ENCODE measurements around the gene SLC7A5. TPM values are rescaled to one million over a fixed set of nuclear protein-coding genes. Genes with fewer than 3 reads are reported as not detected.

Gene SLC7A5
- total RNA-seq, 2 experiments from 2014 or later = 140 to 283 TPM

DNA sequence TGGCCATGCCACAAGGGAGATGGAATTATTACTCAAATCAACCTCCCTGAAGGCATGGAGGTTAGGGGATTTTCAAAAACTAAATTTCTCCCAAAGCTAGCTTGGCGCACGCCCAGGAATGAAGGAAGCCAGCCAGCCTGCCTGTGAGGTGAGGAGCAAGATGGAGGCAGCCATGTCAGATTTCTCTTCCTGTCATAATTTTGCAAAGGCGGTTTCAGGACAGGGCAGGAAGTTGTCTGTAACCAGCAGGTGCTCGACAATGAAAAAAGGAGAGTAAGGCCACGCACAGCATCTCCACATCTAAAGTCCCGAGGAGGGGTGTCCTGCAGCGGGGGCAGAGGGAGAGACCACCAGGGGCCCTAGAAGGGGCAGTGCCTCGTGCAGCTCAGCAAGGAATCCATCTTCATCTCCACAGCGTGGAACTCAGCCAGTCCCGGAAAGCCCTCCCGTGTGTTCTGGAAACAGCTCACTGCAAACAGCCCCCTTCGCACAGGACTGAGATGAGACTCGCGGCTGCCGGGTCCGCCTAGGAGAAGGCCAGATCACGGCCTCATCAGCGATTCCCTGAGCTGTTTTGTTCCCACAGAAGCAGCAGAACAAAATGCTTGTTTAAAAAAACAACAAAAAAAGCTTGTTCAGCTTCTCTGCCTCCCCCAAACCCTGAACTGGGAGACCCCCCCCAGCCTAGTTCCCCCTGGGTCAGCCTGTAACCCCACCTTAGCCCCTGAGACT is 47.8 kb downstream of the SLC7A5 start:
- Histone ChIP-seq H3K27ac (ENCODE audit: low read depth, low read length, poor library complexity, severe bottlenecking) (peak overlapping the region; percentile 39), H3K9me2 (ENCODE audit: insufficient read depth, low read length) (no peaks in the 10 kb centered on the region), H3K9me3 (ENCODE audit: low read length) (peaks cover 19% of the 10 kb centered on the region), H3K79me2 (ENCODE audit: insufficient read depth, low read depth, low read length) (no peaks in the 10 kb centered on the region), H3K4me1 (ENCODE audit: insufficient read depth, low read length, poor library complexity, severe bottlenecking) (peaks cover 28% of the 10 kb centered on the region), H3K4me3 (ENCODE audit: low read depth, low read length, poor library complexity, severe bottlenecking) (no peak overlapping the region), H2AFZ (ENCODE audit: low read length) (peak overlapping the region; percentile 87), H3K4me2 (ENCODE audit: low read length) (peak overlapping the region; percentile 28), H4K20me1 (ENCODE audit: insufficient read depth, low read length) (no peaks in the 10 kb centered on the region), H3K36me3 (ENCODE audit: insufficient read depth, low read length) (no peaks in the 10 kb centered on the region)
- CTCF ChIA-PET (ENCODE audit: unreplicated experiment) = no interaction called here
- intact Hi-C loops (cut with micrococcal nuclease; ENCODE audit: unreplicated experiment) = no loop called here
- TF ChIP-seq, protein P1, sequence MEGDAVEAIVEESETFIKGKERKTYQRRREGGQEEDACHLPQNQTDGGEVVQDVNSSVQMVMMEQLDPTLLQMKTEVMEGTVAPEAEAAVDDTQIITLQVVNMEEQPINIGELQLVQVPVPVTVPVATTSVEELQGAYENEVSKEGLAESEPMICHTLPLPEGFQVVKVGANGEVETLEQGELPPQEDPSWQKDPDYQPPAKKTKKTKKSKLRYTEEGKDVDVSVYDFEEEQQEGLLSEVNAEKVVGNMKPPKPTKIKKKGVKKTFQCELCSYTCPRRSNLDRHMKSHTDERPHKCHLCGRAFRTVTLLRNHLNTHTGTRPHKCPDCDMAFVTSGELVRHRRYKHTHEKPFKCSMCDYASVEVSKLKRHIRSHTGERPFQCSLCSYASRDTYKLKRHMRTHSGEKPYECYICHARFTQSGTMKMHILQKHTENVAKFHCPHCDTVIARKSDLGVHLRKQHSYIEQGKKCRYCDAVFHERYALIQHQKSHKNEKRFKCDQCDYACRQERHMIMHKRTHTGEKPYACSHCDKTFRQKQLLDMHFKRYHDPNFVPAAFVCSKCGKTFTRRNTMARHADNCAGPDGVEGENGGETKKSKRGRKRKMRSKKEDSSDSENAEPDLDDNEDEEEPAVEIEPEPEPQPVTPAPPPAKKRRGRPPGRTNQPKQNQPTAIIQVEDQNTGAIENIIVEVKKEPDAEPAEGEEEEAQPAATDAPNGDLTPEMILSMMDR (conservative IDR thresholded peaks at IDR 0.05; ENCODE audit: low read length) = no peak
- TF ChIP-seq EZH2phosphoT487 (IDR thresholded peaks at IDR 0.05; ENCODE audit: borderline replicate concordance, low read depth, low read length) = no peak
- peak; percentile 67 for DNase-seq (ENCODE audit: low spot score)
- POLR2A ChIA-PET = interaction anchor here (0.8 kb wide), 1 partner anchor 15 kb away, joined by 4 read pairs; no protein-coding TSS in a partner anchor
- BruUV-seq (replicated peaks) = no TSS peak

DNA sequence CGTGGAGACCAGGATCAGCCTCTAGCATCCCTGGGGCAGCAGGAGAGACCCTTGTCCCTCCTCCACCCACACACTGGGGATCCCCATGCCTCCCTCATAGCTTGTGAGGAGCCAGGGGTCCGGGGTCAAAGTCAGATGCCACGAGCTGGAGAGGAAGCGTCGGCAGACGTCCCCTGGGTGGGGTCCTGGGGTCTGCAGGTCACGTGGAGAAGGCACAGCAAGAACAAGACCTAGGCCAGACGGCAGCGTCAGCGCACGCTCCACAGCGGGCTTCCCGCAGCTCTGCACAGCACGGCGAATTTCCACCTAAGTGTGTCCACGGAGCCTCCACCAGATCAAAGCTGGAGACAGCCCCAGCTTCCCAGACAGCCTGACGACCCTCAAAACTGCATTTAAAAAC is 49.3 kb downstream of the SLC7A5 start:
- H3K4me2 ChIP-seq (ENCODE audit: low read length) = no peak overlapping the region
- no peaks in the 10 kb centered on the region for H3K9me2 ChIP-seq (ENCODE audit: insufficient read depth, low read length)
- ChIA-PET CTCF (ENCODE audit: unreplicated experiment) (interaction anchor here (0.6 kb wide), 1 partner anchor 13 kb away, joined by 3 read pairs; no protein-coding TSS in a partner anchor), POLR2A (interaction anchor here (0.6 to 1.1 kb wide), 4 partner anchors 9 to 40 kb away, joined by 3 to 4 read pairs (median 3); no protein-coding TSS in a partner anchor)
- no peak overlapping the region for H3K27ac ChIP-seq (ENCODE audit: low read depth, low read length, poor library complexity, severe bottlenecking)
- TF ChIP-seq EZH2phosphoT487 (IDR thresholded peaks at IDR 0.05; ENCODE audit: borderline replicate concordance, low read depth, low read length) = no peak
- TF ChIP-seq, protein P1 (conservative IDR thresholded peaks at IDR 0.05; ENCODE audit: low read length) = no peak
- no peaks in the 10 kb centered on the region for H3K36me3 ChIP-seq (ENCODE audit: insufficient read depth, low read length)
- H3K4me3 ChIP-seq (ENCODE audit: low read depth, low read length, poor library complexity, severe bottlenecking) = no peak overlapping the region
- H4K20me1 ChIP-seq (ENCODE audit: insufficient read depth, low read length) = no peaks in the 10 kb centered on the region
- BruUV-seq (replicated peaks) = no TSS peak
- intact Hi-C loops (cut with micrococcal nuclease; ENCODE audit: unreplicated experiment) = no loop called here
- H3K4me1 ChIP-seq (ENCODE audit: insufficient read depth, low read length, poor library complexity, severe bottlenecking) = peaks cover 23% of the 10 kb centered on the region
- H3K9me3 ChIP-seq (ENCODE audit: low read length) = peaks cover 19% of the 10 kb centered on the region
- no peaks in the 10 kb centered on the region for H3K79me2 ChIP-seq (ENCODE audit: insufficient read depth, low read depth, low read length)
- H2AFZ ChIP-seq (ENCODE audit: low read length) = no peak overlapping the region
- no peak for DNase-seq (ENCODE audit: low spot score)

DNA sequence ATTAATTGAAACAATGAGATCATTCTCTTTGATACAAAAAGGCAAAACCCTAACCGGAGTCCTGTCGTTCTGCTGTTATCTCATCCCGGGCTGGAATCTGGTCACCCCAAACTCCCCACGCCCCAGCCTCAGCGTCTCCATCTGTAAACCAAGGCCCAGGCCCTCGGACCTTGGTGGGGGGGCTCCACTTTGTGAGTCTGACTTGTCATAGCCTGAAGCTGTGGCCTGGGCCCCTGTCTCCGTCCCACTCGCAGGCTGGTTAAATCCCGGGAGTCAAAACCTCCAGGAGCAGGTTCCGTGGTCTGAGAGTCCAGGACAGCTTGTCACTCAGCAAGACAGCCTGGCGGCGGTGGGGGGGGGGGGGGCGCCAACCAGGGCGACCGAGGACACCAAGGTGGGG is 50.0 kb downstream of the SLC7A5 start:
- POLR2A ChIA-PET = interaction anchor here (0.6 kb wide), 1 partner anchor 14 kb away, joined by 3 read pairs; no protein-coding TSS in a partner anchor
- TF ChIP-seq, protein P1 (conservative IDR thresholded peaks at IDR 0.05; ENCODE audit: low read length) = no peak
- no peak for TF ChIP-seq EZH2phosphoT487 (IDR thresholded peaks at IDR 0.05; ENCODE audit: borderline replicate concordance, low read depth, low read length)
- peaks cover 17% of the 10 kb centered on the region for H3K4me1 ChIP-seq (ENCODE audit: insufficient read depth, low read length, poor library complexity, severe bottlenecking)
- CTCF ChIA-PET (ENCODE audit: unreplicated experiment) = no interaction called here
- no peaks in the 10 kb centered on the region for H3K79me2 ChIP-seq (ENCODE audit: insufficient read depth, low read depth, low read length)
- no peaks in the 10 kb centered on the region for H4K20me1 ChIP-seq (ENCODE audit: insufficient read depth, low read length)
- intact Hi-C loops (cut with micrococcal nuclease; ENCODE audit: unreplicated experiment) = no loop called here
- no peak for DNase-seq (ENCODE audit: low spot score)
- BruUV-seq (replicated peaks) = no TSS peak
- H3K36me3 ChIP-seq (ENCODE audit: insufficient read depth, low read length) = no peaks in the 10 kb centered on the region
- H3K9me3 ChIP-seq (ENCODE audit: low read length) = peaks cover 19% of the 10 kb centered on the region
- no peak overlapping the region for H2AFZ ChIP-seq (ENCODE audit: low read length)
- no peak overlapping the region for H3K4me3 ChIP-seq (ENCODE audit: low read depth, low read length, poor library complexity, severe bottlenecking)
- no peak overlapping the region for H3K4me2 ChIP-seq (ENCODE audit: low read length)
- no peak overlapping the region for H3K27ac ChIP-seq (ENCODE audit: low read depth, low read length, poor library complexity, severe bottlenecking)
- H3K9me2 ChIP-seq (ENCODE audit: insufficient read depth, low read length) = no peaks in the 10 kb centered on the region
